Hepatocyte (in vitro differentiated cells): ENCODE results near the gene ENDOU. TPM values are rescaled to one million over a fixed set of nuclear protein-coding genes. Genes with fewer than 3 reads are reported as not detected.

ENCODE experiments used
- DNase-seq: peaks from one replicate; pipeline ENCODE4 v3.0.0-alpha.2; 2016; ENCODE audit warnings: low spot score
- H2AFZ ChIP-seq: fragments of 200-600 bp; sonication (generic); 2 replicates; pipeline ENCODE4 v1.6.0; 2016; ENCODE audit warnings: antibody characterized with exemption, mild to moderate bottlenecking
- H3K27ac ChIP-seq: fragments of 200-600 bp; sonication (generic); 2 replicates; pipeline ENCODE4 v1.5.1; 2016; ENCODE audit warnings: mild to moderate bottlenecking
- H3K27me3 ChIP-seq: fragments of 200-600 bp; sonication (generic); 2 replicates; pipeline ENCODE4 v1.6.1; 2016
- H3K36me3 ChIP-seq: fragments of 200-600 bp; sonication (generic); replicated peaks from 2 replicates; pipeline ENCODE4 v1.5.1; 2016; ENCODE audit warnings: low read depth; ENCODE audit not compliant: insufficient read depth
- H3K4me1 ChIP-seq: fragments of 200-600 bp; sonication (generic); 2 replicates; pipeline ENCODE4 v1.5.1; 2016; ENCODE audit warnings: mild to moderate bottlenecking, moderate library complexity; ENCODE audit not compliant: insufficient read depth
- H3K4me2 ChIP-seq: fragments of 200-600 bp; sonication (generic); 2 replicates; pipeline ENCODE4 v1.6.0; 2016
- H3K4me3 ChIP-seq: fragments of 200-600 bp; sonication (generic); 2 replicates; pipeline ENCODE4 v1.5.1; 2016; ENCODE audit warnings: mild to moderate bottlenecking
- H3K79me2 ChIP-seq: fragments of 200-600 bp; sonication (generic); 2 replicates; pipeline ENCODE4 v1.6.0; 2017; ENCODE audit warnings: mild to moderate bottlenecking
- H3K9me2 ChIP-seq: fragments of 200-600 bp; sonication (generic); replicated peaks from 2 replicates; pipeline ENCODE4 v1.6.0; 2017; ENCODE audit warnings: mild to moderate bottlenecking; ENCODE audit not compliant: insufficient read depth
- H3K9me3 ChIP-seq: fragments of 200-600 bp; sonication (generic); 2 replicates; pipeline ENCODE4 v1.5.1; 2016; ENCODE audit warnings: low read depth, mild to moderate bottlenecking
- H4K20me1 ChIP-seq: fragments of 200-600 bp; sonication (generic); 2 replicates; pipeline ENCODE4 v1.6.0; 2016; ENCODE audit warnings: mild to moderate bottlenecking; ENCODE audit not compliant: insufficient read depth, poor library complexity, severe bottlenecking
- EZH2 ChIP-seq: fragments of 200-600 bp; sonication (generic); IDR thresholded peaks from 2 replicates; pipeline ENCODE4 v1.6.1; 2016; ENCODE audit warnings: antibody characterized with exemption, mild to moderate bottlenecking, borderline replicate concordance
- EZH2phosphoT487 ChIP-seq: fragments of 200-600 bp; sonication (generic); IDR thresholded peaks from one replicate; pipeline ENCODE4 v1.6.1; 2018; ENCODE audit warnings: antibody characterized with exemption, mild to moderate bottlenecking, low read depth, moderate library complexity; ENCODE audit not compliant: unreplicated experiment, severe bottlenecking
- WGBS: methylation state at CpG from one replicate; pipeline ENCODE4 v1.1.6; 2016; ENCODE audit warnings: low lambda C conversion rate; ENCODE audit errors: missing lambda C conversion rate; 5-methylcytosine and 5-hydroxymethylcytosine counted together
- polyA plus RNA-seq: library from polyadenylated mRNA; unstranded; fragments of >200 nt; fragmentation: Nextera tagmentation; extraction: Ambion mirVana; gene quantifications from 2 replicates; pipeline ENCODE4 v1.2.1, GENCODE V29; 2016
- total RNA-seq: library from RNA; depleted of rRNA; stranded (reverse); fragments of >200 nt; gene quantifications from 2 replicates; pipeline ENCODE4 v1.2.3, GENCODE V29; 2014
- TF ChIP-seq, protein P1 (sequence below): fragments of 200-600 bp; sonication (generic); IDR thresholded peaks from 2 replicates; pipeline ENCODE4 v1.5.1; 2016; ENCODE audit warnings: antibody characterized with exemption, mild to moderate bottlenecking; ENCODE audit not compliant: poor library complexity

The ENDOU gene
- total and polyA plus RNA-seq, 2 experiments from 2014 or later = 0.30 TPM; not detected in 1

DNA sequence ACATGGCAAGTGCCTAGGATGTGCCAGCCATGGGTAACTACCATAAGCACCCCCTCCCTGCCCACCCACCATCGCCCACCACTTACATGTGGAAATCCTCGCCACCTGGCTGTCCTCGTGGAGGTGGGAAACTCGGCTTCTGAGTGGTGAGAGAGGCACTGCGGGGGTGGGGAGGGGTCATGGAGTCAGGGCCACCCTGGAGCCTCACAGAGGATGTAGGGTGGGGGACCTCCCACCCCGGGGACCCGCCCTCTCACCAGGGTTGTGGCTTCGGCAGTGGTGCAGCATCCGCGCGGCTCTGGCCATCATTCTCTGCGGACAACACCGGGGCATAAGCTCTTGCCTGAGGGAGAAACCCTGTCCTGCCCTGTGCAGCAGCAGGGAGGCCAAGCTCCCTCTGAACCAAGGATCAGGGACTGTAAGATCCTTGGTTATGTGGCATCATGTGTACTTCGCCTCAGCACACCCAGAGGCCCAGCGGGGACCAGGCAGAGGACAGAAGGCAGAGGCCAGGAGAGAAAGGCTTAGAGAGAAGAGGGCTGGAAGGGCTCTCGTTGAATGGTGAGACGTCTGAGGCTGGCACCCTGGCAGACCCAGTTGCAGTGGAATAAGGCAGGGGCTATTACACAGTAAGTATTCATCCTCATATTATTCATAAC, 12.8 kb upstream of the ENDOU start:
- H3K4me1 ChIP-seq = peaks cover 17% of the 10 kb centered on the region
- no peaks in the 10 kb centered on the region for H3K27me3 ChIP-seq
- no peaks in the 10 kb centered on the region for H3K36me3 ChIP-seq
- H2AFZ ChIP-seq = no peak overlapping the region
- TF ChIP-seq EZH2phosphoT487 = no peak
- no peak for TF ChIP-seq EZH2
- TF ChIP-seq, protein P1, sequence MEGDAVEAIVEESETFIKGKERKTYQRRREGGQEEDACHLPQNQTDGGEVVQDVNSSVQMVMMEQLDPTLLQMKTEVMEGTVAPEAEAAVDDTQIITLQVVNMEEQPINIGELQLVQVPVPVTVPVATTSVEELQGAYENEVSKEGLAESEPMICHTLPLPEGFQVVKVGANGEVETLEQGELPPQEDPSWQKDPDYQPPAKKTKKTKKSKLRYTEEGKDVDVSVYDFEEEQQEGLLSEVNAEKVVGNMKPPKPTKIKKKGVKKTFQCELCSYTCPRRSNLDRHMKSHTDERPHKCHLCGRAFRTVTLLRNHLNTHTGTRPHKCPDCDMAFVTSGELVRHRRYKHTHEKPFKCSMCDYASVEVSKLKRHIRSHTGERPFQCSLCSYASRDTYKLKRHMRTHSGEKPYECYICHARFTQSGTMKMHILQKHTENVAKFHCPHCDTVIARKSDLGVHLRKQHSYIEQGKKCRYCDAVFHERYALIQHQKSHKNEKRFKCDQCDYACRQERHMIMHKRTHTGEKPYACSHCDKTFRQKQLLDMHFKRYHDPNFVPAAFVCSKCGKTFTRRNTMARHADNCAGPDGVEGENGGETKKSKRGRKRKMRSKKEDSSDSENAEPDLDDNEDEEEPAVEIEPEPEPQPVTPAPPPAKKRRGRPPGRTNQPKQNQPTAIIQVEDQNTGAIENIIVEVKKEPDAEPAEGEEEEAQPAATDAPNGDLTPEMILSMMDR = no peak
- no peaks in the 10 kb centered on the region for H3K79me2 ChIP-seq
- no peak overlapping the region for H3K4me2 ChIP-seq
- H3K9me3 ChIP-seq = no peaks in the 10 kb centered on the region
- H3K9me2 ChIP-seq = no peaks in the 10 kb centered on the region
- WGBS = 93% methylated on average over 12 of the region's 17 CpGs
- H3K27ac ChIP-seq = peak overlapping the region; percentile 12
- H3K4me3 ChIP-seq = no peak overlapping the region
- DNase-seq = no peak
- H4K20me1 ChIP-seq = no peaks in the 10 kb centered on the region

DNA sequence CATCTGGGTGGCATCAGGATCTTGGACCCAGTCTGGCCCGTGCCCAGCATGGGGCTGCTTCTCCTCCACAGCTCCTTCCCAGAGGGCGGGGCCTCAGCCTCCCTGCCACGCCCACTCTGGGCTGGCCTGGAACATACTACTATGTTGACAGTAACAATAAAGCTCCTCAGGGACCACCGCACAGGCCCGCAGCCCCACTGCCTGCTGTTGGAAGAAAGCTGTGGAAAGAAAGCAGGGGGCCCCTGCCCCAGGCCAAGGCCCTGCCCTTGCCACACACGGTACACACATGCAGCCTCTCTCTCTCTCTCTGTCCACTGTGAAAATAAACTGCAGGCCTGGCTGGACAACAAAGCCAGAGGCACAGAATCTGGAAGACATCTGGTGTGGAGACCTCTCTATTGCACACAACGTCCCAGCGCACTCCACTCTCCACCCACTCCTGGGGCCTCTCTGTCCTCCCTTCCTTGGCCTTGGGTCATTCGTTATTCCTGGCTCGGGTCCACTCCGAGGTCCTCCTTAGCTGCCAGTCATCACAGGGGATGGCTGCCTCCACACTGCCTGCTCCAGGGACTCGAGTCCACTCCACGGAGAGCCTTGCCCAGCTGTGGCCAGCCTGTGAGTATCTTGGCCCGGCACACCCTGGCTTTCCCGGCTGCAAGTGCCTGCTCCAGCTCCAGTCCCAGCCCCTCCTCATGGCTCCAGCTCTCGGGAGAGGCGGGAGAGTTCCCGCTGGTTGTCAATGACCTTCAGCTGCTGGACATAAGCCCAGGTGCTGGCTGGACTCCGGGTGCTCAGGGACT, 11.8 kb upstream of the ENDOU start:
- no peak overlapping the region for H2AFZ ChIP-seq
- peak; percentile 44 for DNase-seq
- H4K20me1 ChIP-seq = no peaks in the 10 kb centered on the region
- H3K4me1 ChIP-seq = peaks cover 17% of the 10 kb centered on the region
- no peaks in the 10 kb centered on the region for H3K27me3 ChIP-seq
- H3K9me2 ChIP-seq = no peaks in the 10 kb centered on the region
- no peak overlapping the region for H3K4me2 ChIP-seq
- H3K36me3 ChIP-seq = no peaks in the 10 kb centered on the region
- no peaks in the 10 kb centered on the region for H3K79me2 ChIP-seq
- H3K4me3 ChIP-seq = no peak overlapping the region
- 72% methylated on average over 19 of the region's 19 CpGs for WGBS
- no peaks in the 10 kb centered on the region for H3K9me3 ChIP-seq
- H3K27ac ChIP-seq = peak overlapping the region; percentile 55
- no peak for TF ChIP-seq EZH2phosphoT487
- TF ChIP-seq, protein P1 = no peak
- TF ChIP-seq EZH2 = no peak

DNA sequence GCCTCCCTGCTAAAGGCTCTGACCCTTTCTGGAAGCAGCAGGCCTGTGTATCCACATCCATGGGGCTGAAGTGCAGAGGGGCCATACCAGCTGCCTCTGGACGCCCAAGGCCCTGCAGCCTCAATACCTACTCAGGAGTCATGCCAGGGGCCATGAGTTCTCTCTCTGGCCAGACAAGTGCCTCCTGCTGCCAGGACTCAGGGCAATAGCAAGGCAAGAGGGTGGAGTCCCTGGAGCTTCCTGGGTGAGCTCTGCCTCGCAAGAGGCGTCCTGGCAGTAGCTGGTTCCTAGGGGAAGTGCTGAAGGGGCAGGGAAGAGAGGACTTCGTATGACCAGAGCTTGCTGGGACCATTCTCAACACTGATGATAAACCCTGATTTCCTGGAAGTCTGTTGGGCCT, 10.9 kb upstream of the ENDOU start:
- H3K27me3 ChIP-seq = no peaks in the 10 kb centered on the region
- no peaks in the 10 kb centered on the region for H4K20me1 ChIP-seq
- H3K4me3 ChIP-seq = no peak overlapping the region
- H3K27ac ChIP-seq = peak overlapping the region; percentile 55
- 88% methylated on average over 4 of the region's 4 CpGs for WGBS
- H3K9me3 ChIP-seq = no peaks in the 10 kb centered on the region
- no peak overlapping the region for H3K4me2 ChIP-seq
- H3K9me2 ChIP-seq = no peaks in the 10 kb centered on the region
- H2AFZ ChIP-seq = no peak overlapping the region
- DNase-seq = no peak
- no peaks in the 10 kb centered on the region for H3K36me3 ChIP-seq
- no peaks in the 10 kb centered on the region for H3K79me2 ChIP-seq
- TF ChIP-seq EZH2phosphoT487 = no peak
- TF ChIP-seq, protein P1 = no peak
- TF ChIP-seq EZH2 = no peak
- H3K4me1 ChIP-seq = peaks cover 17% of the 10 kb centered on the region
